CD4-positive, CD25-positive, alpha-beta regulatory T cell (primary cell): ENCODE results near the gene IL4I1. TPM values are rescaled to one million over a fixed set of nuclear protein-coding genes. Genes with fewer than 3 reads are reported as not detected.

Experiments used
- ATAC-seq, 2 donors: fragments of 150-1000 bp; cut with Tn5 transposase; one replicate each; pipeline ENCODE4 v1.10.0; 2021; ENCODE audit warnings: low read depth in 2 of 2, moderate number of reproducible peaks in 2 of 2, moderate library complexity in 1 of 2
- DNase-seq, 3 donors: peaks; one replicate each; pipeline versions ENCODE4 v3.0.0 to v3.0.0-alpha.2; 2012 to 2022; ENCODE audit warnings: mixed read lengths in 1 of 3
- H3K27ac ChIP-seq: one replicate; pipeline ENCODE4 v1.7.0; 2013; ENCODE audit warnings: mild to moderate bottlenecking, low read length; ENCODE audit not compliant: insufficient read depth, poor library complexity, severe bottlenecking
- H3K27me3 ChIP-seq: one replicate; pipeline ENCODE4 v1.7.0; 2013; ENCODE audit warnings: low read length; ENCODE audit not compliant: control insufficient read depth, insufficient read depth
- H3K36me3 ChIP-seq: one replicate; pipeline ENCODE4 v1.7.0; 2013; ENCODE audit warnings: mild to moderate bottlenecking, low read length, moderate library complexity; ENCODE audit not compliant: control insufficient read depth, insufficient read depth
- H3K4me1 ChIP-seq: 2 replicates; pipeline ENCODE4 v1.7.0; 2013; ENCODE audit warnings: mild to moderate bottlenecking, low read length; ENCODE audit not compliant: insufficient read depth, control insufficient read depth, poor library complexity, severe bottlenecking
- H3K4me3 ChIP-seq: one replicate; pipeline ENCODE4 v1.7.0; 2013; ENCODE audit warnings: low read depth, mild to moderate bottlenecking, low read length, moderate library complexity
- H3K9me3 ChIP-seq, 2 experiments: 1 replicate in 1 of 2; 2 replicates in 1 of 2; pipeline ENCODE4 v1.7.0; 2013; ENCODE audit warnings: low read length in 2 of 2, mild to moderate bottlenecking in 1 of 2, moderate library complexity in 1 of 2; ENCODE audit not compliant: control insufficient read depth in 2 of 2
- H3K27ac Mint-ChIP-seq, 3 donors: one replicate each; pipeline ENCODE4 v1.8.0; 2020 to 2022; ENCODE audit warnings: mild to moderate bottlenecking in 3 of 3, mixed read lengths in 3 of 3, moderate library complexity in 2 of 3
- H3K27me3 Mint-ChIP-seq: one replicate; pipeline ENCODE4 v1.8.0; 2022; ENCODE audit warnings: mild to moderate bottlenecking, mixed read lengths
- H3K36me3 Mint-ChIP-seq: one replicate; pipeline ENCODE4 v1.8.0; 2020; ENCODE audit warnings: mixed read lengths
- H3K4me1 Mint-ChIP-seq, 4 donors: one replicate each; pipeline ENCODE4 v1.8.0; 2020 to 2022; ENCODE audit warnings: mixed read lengths in 4 of 4, mild to moderate bottlenecking in 1 of 4
- H3K4me3 Mint-ChIP-seq, 4 donors: one replicate each; pipeline ENCODE4 v1.8.0; 2020 to 2022; ENCODE audit warnings: mild to moderate bottlenecking in 4 of 4, mixed read lengths in 4 of 4, moderate library complexity in 3 of 4
- H3K9me3 Mint-ChIP-seq, 7 donors: one replicate each; pipeline ENCODE4 v1.8.0; 2020 to 2022; ENCODE audit warnings: mixed read lengths in 7 of 7, mild to moderate bottlenecking in 3 of 7, moderate library complexity in 2 of 7
- polyA plus RNA-seq, 4 donors: library from polyadenylated mRNA; unstranded; fragments of 300-500 nt; fragmentation: Illumina TruSeq; gene quantifications; one replicate each; pipeline ENCODE4 v1.2.3, GENCODE V29; 2021
- total RNA-seq: library from RNA; stranded (reverse); gene quantifications from one replicate; pipeline ENCODE4 v1.2.3, GENCODE V29; 2022

Gene IL4I1
- total and polyA plus RNA-seq, 5 donors from 2014 or later = 0.20 to 3.7 (median 0.37) TPM

DNA sequence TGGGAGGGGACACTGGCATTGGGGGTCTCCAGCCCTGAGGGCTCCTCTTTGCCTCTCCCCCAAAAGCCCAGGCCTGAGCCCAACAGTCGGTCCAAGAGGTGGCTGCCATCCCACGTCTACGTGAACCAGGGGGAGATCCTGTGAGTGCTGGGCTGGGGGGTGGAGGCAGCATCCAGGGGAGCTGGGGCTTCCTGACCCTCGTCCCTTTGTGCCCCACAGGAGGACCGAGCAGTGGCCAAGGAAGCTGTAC lies 38.9 kb downstream of the IL4I1 start:
- Histone ChIP-seq H3K27me3 (no peaks in the 10 kb centered on the region), H3K9me3 (no peaks in the 10 kb centered on the region), H3K27ac (no peak overlapping the region), H3K4me3 (no peak overlapping the region), H3K4me1 (peaks cover 2% of the 10 kb centered on the region), H3K36me3 (peaks cover 23% of the 10 kb centered on the region)
- no peaks in the 10 kb centered on the region for H3K36me3 Mint-ChIP-seq
- H3K27me3 Mint-ChIP-seq = no peaks in the 10 kb centered on the region
- peaks cover 0 to 10% (median 3%) of the 10 kb centered on the region in 4 donors for H3K4me1 Mint-ChIP-seq
- no peak for DNase-seq
- no peak overlapping the region for H3K4me3 Mint-ChIP-seq
- ATAC-seq = no peak
- H3K27ac Mint-ChIP-seq = no peak overlapping the region
- H3K9me3 Mint-ChIP-seq = peaks cover 0 to 1% (median 0%) of the 10 kb centered on the region in 7 donors

GRCh38 chr19:49857061-49857837 lies 39.4 kb downstream of the IL4I1 start:
- no peak overlapping the region for H3K4me3 Mint-ChIP-seq
- Histone ChIP-seq H3K4me1 (peaks cover 7% of the 10 kb centered on the region), H3K27ac (no peak overlapping the region), H3K36me3 (peaks cover 23% of the 10 kb centered on the region), H3K27me3 (peaks cover under 1% of the 10 kb centered on the region), H3K9me3 (no peaks in the 10 kb centered on the region), H3K4me3 (no peak overlapping the region)
- no peak for ATAC-seq
- peaks cover 0 to 15% (median 8%) of the 10 kb centered on the region in 4 donors for H3K4me1 Mint-ChIP-seq
- no peak overlapping the region for H3K27ac Mint-ChIP-seq
- no peaks in the 10 kb centered on the region for H3K36me3 Mint-ChIP-seq
- no peaks in the 10 kb centered on the region for H3K27me3 Mint-ChIP-seq
- no peak for DNase-seq
- peaks cover 0 to 1% (median 0%) of the 10 kb centered on the region in 7 donors for H3K9me3 Mint-ChIP-seq

- H3K36me3 ChIP-seq = peaks cover 19% of the 10 kb centered on the region
- H3K4me3 ChIP-seq = no peak overlapping the region
- peaks cover 2% of the 10 kb centered on the region for H3K27me3 ChIP-seq
- H3K27me3 Mint-ChIP-seq = no peaks in the 10 kb centered on the region
- peaks cover 13% of the 10 kb centered on the region for H3K4me1 ChIP-seq
- no peaks in the 10 kb centered on the region for H3K9me3 ChIP-seq
- H3K27ac ChIP-seq = no peak overlapping the region
- H3K27ac Mint-ChIP-seq = no peak overlapping the region
- H3K4me1 Mint-ChIP-seq = peaks cover 0 to 19% (median 11%) of the 10 kb centered on the region in 4 donors
- ATAC-seq (no peak), DNase-seq (no peak)
- H3K9me3 Mint-ChIP-seq = peaks cover 0 to 1% (median 0%) of the 10 kb centered on the region in 7 donors
- H3K4me3 Mint-ChIP-seq = no peak overlapping the region
- H3K36me3 Mint-ChIP-seq = no peaks in the 10 kb centered on the region
These were observed 40.1 kb downstream of the IL4I1 start for GRCh38 chr19:49856574-49857021.

- H3K4me3 Mint-ChIP-seq = peak overlapping the region in 1 of 4 donors; percentile 49
- ATAC-seq = no peak
- Histone ChIP-seq H3K27me3 (peaks cover 2% of the 10 kb centered on the region), H3K4me3 (no peak overlapping the region), H3K36me3 (peaks cover 17% of the 10 kb centered on the region), H3K9me3 (no peaks in the 10 kb centered on the region), H3K4me1 (peaks cover 13% of the 10 kb centered on the region), H3K27ac (no peak overlapping the region)
- no peaks in the 10 kb centered on the region for H3K27me3 Mint-ChIP-seq
- H3K27ac Mint-ChIP-seq = peak overlapping the region in 1 of 3 donors; percentile 48
- peaks cover 0 to 19% (median 11%) of the 10 kb centered on the region in 4 donors for H3K4me1 Mint-ChIP-seq
- DNase-seq = no peak
- no peaks in the 10 kb centered on the region for H3K9me3 Mint-ChIP-seq
- H3K36me3 Mint-ChIP-seq = no peaks in the 10 kb centered on the region
These were observed 40.8 kb downstream of the IL4I1 start for GRCh38 chr19:49855676-49856573.

DNA sequence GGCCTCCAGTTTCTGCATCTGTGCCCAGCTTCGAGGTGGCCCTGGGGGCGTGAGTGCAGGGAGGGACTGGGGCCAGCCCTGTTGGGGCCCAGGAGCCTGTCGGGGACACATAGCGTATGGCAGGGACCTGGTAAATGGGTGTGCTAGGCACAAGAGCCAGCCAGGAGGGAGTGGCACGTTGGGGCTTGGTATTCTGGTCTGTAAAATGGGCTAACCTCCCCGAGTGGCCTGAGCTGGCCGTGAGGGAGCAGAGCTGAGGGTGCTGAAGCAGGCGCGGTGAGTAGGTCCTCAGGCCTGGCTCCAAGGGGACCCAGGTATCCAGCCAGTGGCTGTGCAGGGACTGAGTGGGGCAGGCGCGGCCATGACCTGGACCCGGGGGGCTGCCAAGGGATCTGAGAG lies 41.4 kb downstream of the IL4I1 start:
- Histone ChIP-seq H3K27ac (no peak overlapping the region), H3K4me3 (no peak overlapping the region), H3K4me1 (peaks cover 17% of the 10 kb centered on the region), H3K36me3 (peaks cover 11% of the 10 kb centered on the region), H3K9me3 (no peaks in the 10 kb centered on the region), H3K27me3 (peaks cover 2% of the 10 kb centered on the region)
- ATAC-seq (no peak), DNase-seq (no peak)
- Mint-ChIP-seq H3K9me3 (no peaks in the 10 kb centered on the region), H3K27me3 (no peaks in the 10 kb centered on the region), H3K27ac (no peak overlapping the region), H3K4me3 (peak overlapping the region in 1 of 4 donors; percentile 49), H3K4me1 (peaks cover 1 to 21% (median 14%) of the 10 kb centered on the region in 4 donors), H3K36me3 (no peaks in the 10 kb centered on the region)

GRCh38 chr19:49854378-49855263 lies 42.1 kb downstream of the IL4I1 start:
- Mint-ChIP-seq H3K4me1 (peaks cover 7 to 28% (median 21%) of the 10 kb centered on the region in 4 donors), H3K36me3 (no peaks in the 10 kb centered on the region), H3K27ac (peak overlapping the region in 1 of 3 donors; percentile 42), H3K9me3 (no peaks in the 10 kb centered on the region), H3K4me3 (no peak overlapping the region), H3K27me3 (no peaks in the 10 kb centered on the region)
- Histone ChIP-seq H3K27me3 (peaks cover 2% of the 10 kb centered on the region), H3K27ac (no peak overlapping the region), H3K4me1 (peaks cover 21% of the 10 kb centered on the region), H3K36me3 (peaks cover 7% of the 10 kb centered on the region), H3K9me3 (no peaks in the 10 kb centered on the region), H3K4me3 (no peak overlapping the region)
- DNase-seq (no peak), ATAC-seq (no peak)

DNA sequence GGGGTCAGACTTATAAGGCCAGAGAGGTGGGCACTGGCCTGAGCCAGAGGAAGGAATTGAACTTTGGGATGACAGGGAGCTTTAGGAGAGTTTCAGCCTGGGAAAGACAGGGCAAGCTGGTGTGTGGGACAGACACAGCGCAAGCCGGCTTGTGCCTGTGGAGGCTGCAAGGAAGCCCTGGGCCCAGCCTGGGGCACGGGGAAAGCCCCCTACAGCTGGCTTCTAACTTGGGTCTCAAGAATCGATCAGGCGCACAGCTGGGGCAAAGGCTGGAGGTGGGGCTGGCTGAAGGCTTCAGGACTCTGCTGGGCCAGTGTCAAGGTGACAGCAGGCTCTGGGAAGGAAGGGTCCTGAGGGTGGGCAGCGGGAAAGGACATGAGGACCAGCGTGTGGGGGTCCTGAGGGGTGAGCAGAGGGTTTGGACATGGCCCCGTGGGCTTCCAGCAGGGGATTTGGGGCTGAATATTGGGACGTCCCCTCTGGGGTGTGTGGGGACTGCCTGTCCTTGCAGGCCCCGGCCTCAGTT lies 42.8 kb downstream of the IL4I1 start:
- H3K9me3 ChIP-seq = no peaks in the 10 kb centered on the region
- H3K4me3 ChIP-seq = peak overlapping the region; percentile 13
- peak overlapping the region in 2 of 4 donors; percentile 48 to 54 for H3K4me3 Mint-ChIP-seq
- H3K27me3 Mint-ChIP-seq = no peaks in the 10 kb centered on the region
- H3K27me3 ChIP-seq = peaks cover 2% of the 10 kb centered on the region
- peaks cover 21% of the 10 kb centered on the region for H3K4me1 ChIP-seq
- DNase-seq = no peak
- no peak overlapping the region for H3K27ac ChIP-seq
- H3K27ac Mint-ChIP-seq = peak overlapping the region in 2 of 3 donors; percentile 54 to 69
- no peak for ATAC-seq
- H3K9me3 Mint-ChIP-seq = peaks cover 0 to 2% (median 0%) of the 10 kb centered on the region in 7 donors
- peaks cover 5% of the 10 kb centered on the region for H3K36me3 ChIP-seq
- no peaks in the 10 kb centered on the region for H3K36me3 Mint-ChIP-seq
- peaks cover 7 to 32% (median 26%) of the 10 kb centered on the region in 4 donors for H3K4me1 Mint-ChIP-seq
